Measurements from ENCODE around the gene SEC22C.

- no peak for TF ChIP-seq CTCF (IDR thresholded peaks at IDR 0.05)
- no peak for TF ChIP-seq POLR2A (IDR thresholded peaks at IDR 0.05)
- no peak for TF ChIP-seq EP300 (IDR thresholded peaks at IDR 0.05)
Measured at GRCh38 chr3:42546691-42547213, 35.0 kb downstream of the SEC22C start.
